ENCODE data around the gene SRMS. TPM values are rescaled to one million over a fixed set of nuclear protein-coding genes. Genes with fewer than 3 reads are reported as not detected.
A peak's percentile ranks its signal among the peaks of the same experiment; 100 is the strongest.

SRMS gene
- total RNA-seq, 1 donor, result not detected

GRCh38 chr20:63554361-63555278 lies 7.1 kb upstream of the SRMS start:
- Histone ChIP-seq H4K20me1 (ENCODE audit: insufficient read depth, low read length) (no peaks in the 10 kb centered on the region), H3K79me2 (ENCODE audit: insufficient read depth, low read length) (no peaks in the 10 kb centered on the region), H3K36me3 (ENCODE audit: insufficient read depth, low read length) (no peaks in the 10 kb centered on the region), H3K4me3 (ENCODE audit: insufficient read depth, low read length) (no peak overlapping the region), H3K27me3 (ENCODE audit: insufficient read depth, low read length) (peaks cover under 1% of the 10 kb centered on the region), H2AFZ (ENCODE audit: low read length) (no peak overlapping the region), H3K9me3 (ENCODE audit: low read depth, low read length) (no peaks in the 10 kb centered on the region), H3K27ac (ENCODE audit: low read depth, low read length) (no peak overlapping the region), H3K4me1 (ENCODE audit: insufficient read depth, low read length) (no peaks in the 10 kb centered on the region), H3K4me2 (ENCODE audit: insufficient read depth, low read length) (no peak overlapping the region)
- no peak for DNase-seq (ENCODE audit: insufficient read length, low spot score, missing footprints)
- TF ChIP-seq CTCF (IDR thresholded peaks at IDR 0.05; ENCODE audit: extremely low read depth, low read depth, low read length), result no peak

GRCh38 chr20:63553933-63554290 lies 6.4 kb upstream of the SRMS start, which contains the start of gene FNDC11:
Gene FNDC11, plus strand, starts transcription at chr20:63554159. Its CDS starts 1,505 bp downstream, at chr20:63555664.
- no peak within 1 kb of the TSS for H3K27ac ChIP-seq (ENCODE audit: low read depth, low read length)
- no peaks in the 10 kb centered on the region for H3K9me3 ChIP-seq (ENCODE audit: low read depth, low read length)
- TF ChIP-seq CTCF (IDR thresholded peaks at IDR 0.05; ENCODE audit: extremely low read depth, low read depth, low read length), result no peak
- DNase-seq (ENCODE audit: insufficient read length, low spot score, missing footprints), result no peak
- H3K4me3 ChIP-seq (ENCODE audit: insufficient read depth, low read length), result peak within 1 kb of the TSS; percentile 72
- peaks cover 3% of the 10 kb centered on the region for H3K27me3 ChIP-seq (ENCODE audit: insufficient read depth, low read length)
- no peaks in the 10 kb centered on the region for H3K36me3 ChIP-seq (ENCODE audit: insufficient read depth, low read length)
- peak within 1 kb of the TSS; percentile 68 for H2AFZ ChIP-seq (ENCODE audit: low read length)
- peak within 1 kb of the TSS; percentile 82 for H3K4me2 ChIP-seq (ENCODE audit: insufficient read depth, low read length)
- H4K20me1 ChIP-seq (ENCODE audit: insufficient read depth, low read length), result no peaks in the 10 kb centered on the region
- no peaks in the 10 kb centered on the region for H3K79me2 ChIP-seq (ENCODE audit: insufficient read depth, low read length)
- H3K4me1 ChIP-seq (ENCODE audit: insufficient read depth, low read length), result no peaks in the 10 kb centered on the region

- peak overlapping the region; percentile 68 for H2AFZ ChIP-seq (ENCODE audit: low read length)
- H3K9me3 ChIP-seq (ENCODE audit: low read depth, low read length), result no peaks in the 10 kb centered on the region
- H3K36me3 ChIP-seq (ENCODE audit: insufficient read depth, low read length), result no peaks in the 10 kb centered on the region
- no peaks in the 10 kb centered on the region for H3K79me2 ChIP-seq (ENCODE audit: insufficient read depth, low read length)
- H3K27me3 ChIP-seq (ENCODE audit: insufficient read depth, low read length), result peaks cover 8% of the 10 kb centered on the region
- TF ChIP-seq CTCF (IDR thresholded peaks at IDR 0.05; ENCODE audit: extremely low read depth, low read depth, low read length), result no peak
- H3K27ac ChIP-seq (ENCODE audit: low read depth, low read length), result no peak overlapping the region
- peak overlapping the region; percentile 82 for H3K4me2 ChIP-seq (ENCODE audit: insufficient read depth, low read length)
- H3K4me3 ChIP-seq (ENCODE audit: insufficient read depth, low read length), result peak overlapping the region; percentile 72
- peak; percentile 97 for DNase-seq (ENCODE audit: insufficient read length, low spot score, missing footprints)
- H4K20me1 ChIP-seq (ENCODE audit: insufficient read depth, low read length), result no peaks in the 10 kb centered on the region
- no peaks in the 10 kb centered on the region for H3K4me1 ChIP-seq (ENCODE audit: insufficient read depth, low read length)
Observed at GRCh38 chr20:63553251-63553932, 5.8 kb upstream of the SRMS start.

All from osteoblast (primary cell).